HepG2 (cell line): ENCODE measurements around the gene FKBP8. TPM values are rescaled to one million over a fixed set of nuclear protein-coding genes. Genes with fewer than 3 reads are reported as not detected.

ENCODE experiments used
- CBX5 ChIP-seq: sonication (generic); formaldehyde crosslinking; IDR thresholded peaks from 2 replicates; pipeline ENCODE4 v1.4.0; 2020; ENCODE audit warnings: missing genetic modification reagents, borderline replicate concordance
- GTF2F1 ChIP-seq: fragments of 150-350 bp; IDR thresholded peaks from 2 replicates; pipeline ENCODE4 v1.6.1; 2014; ENCODE audit warnings: low read length
- HES4 ChIP-seq: sonication (generic); formaldehyde crosslinking; IDR thresholded peaks from 2 replicates; pipeline ENCODE4 v1.9.0; 2021; ENCODE audit warnings: mild to moderate bottlenecking, missing genetic modification reagents, borderline replicate concordance
- HHEX ChIP-seq: IDR thresholded peaks from 2 replicates; pipeline ENCODE4 v1.6.1; 2016; ENCODE audit warnings: control low read depth
- KDM2A ChIP-seq: sonication (generic); formaldehyde crosslinking; IDR thresholded peaks from 2 replicates; pipeline ENCODE4 v1.4.0; 2020; ENCODE audit warnings: low read depth, missing genetic modification reagents, borderline replicate concordance
- KDM3A ChIP-seq: IDR thresholded peaks from 2 replicates; pipeline ENCODE4 v1.6.1; 2018; ENCODE audit warnings: low read depth, missing compliant biosample characterization
- KMT2A ChIP-seq: sonication (generic); formaldehyde crosslinking; IDR thresholded peaks from 2 replicates; pipeline ENCODE4 v1.4.0; 2020; ENCODE audit warnings: missing genetic modification reagents
- MTA3 ChIP-seq: sonication (generic); formaldehyde crosslinking; IDR thresholded peaks from 2 replicates; pipeline ENCODE4 v1.4.0; 2020; ENCODE audit warnings: missing genetic modification reagents
- NFRKB ChIP-seq: fragments of 450-650 bp; IDR thresholded peaks from 2 replicates; pipeline ENCODE4 v1.6.1; 2017
- RFXAP ChIP-seq: sonication (generic); formaldehyde crosslinking; IDR thresholded peaks from 2 replicates; pipeline ENCODE4 v1.4.0; 2020; ENCODE audit warnings: missing genetic modification reagents, borderline replicate concordance
- SP4 ChIP-seq: sonication (generic); formaldehyde crosslinking; IDR thresholded peaks from 2 replicates; pipeline ENCODE4 v1.8.1; 2023; ENCODE audit warnings: mild to moderate bottlenecking, missing genetic modification reagents
- TRIM22 ChIP-seq: fragments of 450-650 bp; IDR thresholded peaks from 2 replicates; pipeline ENCODE4 v1.6.1; 2017
- ZBTB49 ChIP-seq: sonication (generic); formaldehyde crosslinking; IDR thresholded peaks from 2 replicates; pipeline ENCODE4 v1.4.0; 2020; ENCODE audit warnings: missing genetic modification reagents, borderline replicate concordance
- ZNF263 ChIP-seq: sonication (generic); formaldehyde crosslinking; IDR thresholded peaks from 2 replicates; pipeline ENCODE4 v1.4.0; 2020; ENCODE audit warnings: missing genetic modification reagents
- ZNF343 ChIP-seq: sonication (generic); formaldehyde crosslinking; IDR thresholded peaks from 2 replicates; pipeline ENCODE4 v1.4.0; 2020; ENCODE audit warnings: mild to moderate bottlenecking, missing genetic modification reagents
- ZNF577 ChIP-seq: sonication (generic); formaldehyde crosslinking; IDR thresholded peaks from 2 replicates; pipeline ENCODE4 v1.4.0; 2020; ENCODE audit warnings: mild to moderate bottlenecking, low read depth, missing genetic modification reagents, borderline replicate concordance
- ZNF580 ChIP-seq: IDR thresholded peaks from 2 replicates; pipeline ENCODE4 v1.6.1; 2016; ENCODE audit warnings: low read depth, borderline replicate concordance
- ZNF713 ChIP-seq: sonication (generic); formaldehyde crosslinking; IDR thresholded peaks from 2 replicates; pipeline ENCODE4 v1.4.0; 2020; ENCODE audit warnings: mild to moderate bottlenecking, missing genetic modification reagents
- ZNF75D ChIP-seq: sonication (generic); formaldehyde crosslinking; IDR thresholded peaks from 2 replicates; pipeline ENCODE4 v1.8.1; 2023; ENCODE audit warnings: missing genetic modification reagents, mild to moderate bottlenecking, borderline replicate concordance
- ZNF850 ChIP-seq: sonication (generic); formaldehyde crosslinking; conservative IDR thresholded peaks from 2 replicates; pipeline ENCODE4 v1.9.0; 2021; ENCODE audit warnings: mild to moderate bottlenecking, missing genetic modification reagents
- ZSCAN30 ChIP-seq: sonication (generic); formaldehyde crosslinking; IDR thresholded peaks from 2 replicates; pipeline ENCODE4 v1.5.0; 2020; ENCODE audit warnings: mild to moderate bottlenecking, missing genetic modification reagents
- polyA plus RNA-seq, 8 experiments: library from polyadenylated mRNA; depleted of rRNA in 3 of 8; stranded (reverse) in 7 of 8; unstranded in 1 of 8; fragments of >200 nt; fragmentation: Illumina TruSeq in 4 of 8; extraction: Trizol in 4 of 8; gene quantifications; 2 replicates each; pipeline versions ENCODE4 v1.2.1 to v1.2.3, GENCODE V29; 2011 to 2016; ENCODE audit warnings: low read depth in 4 of 8, missing spikeins in 1 of 8, mixed read lengths in 1 of 8; ENCODE audit not compliant: insufficient read depth in 1 of 8
- total RNA-seq, 5 experiments: library from RNA; depleted of rRNA; stranded (reverse); fragments of >200 nt; fragmentation: Illumina TruSeq; extraction: Trizol; gene quantifications; 2 replicates each; pipeline ENCODE4 v1.2.3, GENCODE V29; 2016; ENCODE audit warnings: low read depth in 1 of 5
- TF ChIP-seq, protein P1 (sequence below): sonication (generic); formaldehyde crosslinking; IDR thresholded peaks from 2 replicates; pipeline ENCODE4 v1.9.0; 2022; ENCODE audit warnings: low read depth, missing genetic modification reagents

The FKBP8 gene
- total and polyA plus RNA-seq, 2 of the 13 experiments (the other 11 are each of a cell fraction or from before 2014, with no cell fraction given): 81.7 to 93.9 TPM

DNA sequence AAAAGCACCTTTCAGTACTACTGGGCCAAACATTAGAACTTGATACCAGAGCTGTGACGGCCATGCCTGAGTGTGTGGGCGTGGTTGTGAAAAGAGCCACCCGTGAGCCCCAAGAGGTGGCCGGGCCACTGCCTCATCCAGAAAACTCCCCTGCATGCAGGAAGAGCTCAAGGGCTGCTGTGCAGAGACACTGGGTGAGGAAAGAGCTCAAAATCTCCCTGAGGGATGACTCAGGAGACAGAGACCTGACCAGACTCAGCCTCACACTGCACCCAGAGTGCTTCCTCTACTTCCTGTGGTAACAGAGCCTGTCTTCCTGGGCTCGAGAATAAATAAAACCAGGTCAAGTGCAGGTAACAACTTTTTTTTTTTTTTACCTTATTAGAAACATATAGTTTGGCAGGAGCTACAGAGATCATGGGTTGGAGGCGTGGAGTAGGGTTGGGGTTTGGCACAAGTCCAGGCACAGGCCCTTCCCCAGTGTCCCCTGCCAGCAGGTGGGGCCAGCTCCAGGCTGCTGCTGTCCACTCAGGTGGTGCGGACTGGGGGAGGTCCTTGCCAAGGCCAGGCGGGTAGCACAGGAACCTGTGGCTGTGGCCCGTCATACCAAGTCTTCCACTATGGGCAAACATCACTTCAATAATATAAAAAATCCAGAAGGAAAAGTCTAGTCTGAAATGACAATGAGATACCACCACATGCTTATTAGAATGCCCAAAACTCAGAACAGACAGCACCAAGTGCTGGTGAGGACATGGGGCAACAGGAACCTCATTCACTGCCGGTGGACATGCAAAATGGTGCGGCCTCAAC, 47.0 kb downstream of the FKBP8 start (continued):
- TF ChIP-seq MTA3 (no peak), KMT2A (CRISPR knock-in tag) (no peak), KDM2A (CRISPR knock-in tag) (0 out of 2 replicates have a peak, but pooled peaks have one; percentile 38), HHEX (CRISPR knock-in tag) (no peak), KDM3A (no peak), ZSCAN30 (CRISPR knock-in tag) (no peak), ZNF850 (no peak), RFXAP (CRISPR knock-in tag) (no peak), ZNF713 (CRISPR knock-in tag) (no peak), SP4 (CRISPR knock-in tag) (no peak), NFRKB (no peak), HES4 (no peak), ZNF263 (CRISPR knock-in tag) (no peak), ZNF580 (CRISPR knock-in tag) (0 out of 2 replicates have a peak, but pooled peaks have one; percentile 20), ZNF343 (CRISPR knock-in tag) (no peak), ZNF577 (CRISPR knock-in tag) (no peak), ZNF75D (CRISPR knock-in tag) (no peak), ZBTB49 (CRISPR knock-in tag) (no peak), CBX5 (CRISPR knock-in tag) (0 out of 2 replicates have a peak, but pooled peaks have one; percentile 34), GTF2F1 (no peak), TRIM22 (no peak)
- TF ChIP-seq, protein P1, sequence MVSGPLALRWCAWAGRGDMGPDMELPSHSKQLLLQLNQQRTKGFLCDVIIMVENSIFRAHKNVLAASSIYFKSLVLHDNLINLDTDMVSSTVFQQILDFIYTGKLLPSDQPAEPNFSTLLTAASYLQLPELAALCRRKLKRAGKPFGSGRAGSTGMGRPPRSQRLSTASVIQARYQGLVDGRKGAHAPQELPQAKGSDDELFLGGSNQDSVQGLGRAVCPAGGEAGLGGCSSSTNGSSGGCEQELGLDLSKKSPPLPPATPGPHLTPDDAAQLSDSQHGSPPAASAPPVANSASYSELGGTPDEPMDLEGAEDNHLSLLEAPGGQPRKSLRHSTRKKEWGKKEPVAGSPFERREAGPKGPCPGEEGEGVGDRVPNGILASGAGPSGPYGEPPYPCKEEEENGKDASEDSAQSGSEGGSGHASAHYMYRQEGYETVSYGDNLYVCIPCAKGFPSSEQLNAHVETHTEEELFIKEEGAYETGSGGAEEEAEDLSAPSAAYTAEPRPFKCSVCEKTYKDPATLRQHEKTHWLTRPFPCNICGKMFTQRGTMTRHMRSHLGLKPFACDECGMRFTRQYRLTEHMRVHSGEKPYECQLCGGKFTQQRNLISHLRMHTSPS: 0 out of 2 replicates have a peak, but pooled peaks have one; percentile 43
